ENCODE results near the gene GUCY2D.

The GUCY2D gene

GRCh38 chr17:8025176-8025911, 22.9 kb downstream of the GUCY2D start:
- H3K4me3 ChIP-seq (ENCODE audit: insufficient read length, low read depth) = no peak overlapping the region
- no peaks in the 10 kb centered on the region for H3K27me3 ChIP-seq (ENCODE audit: insufficient read depth, insufficient read length)
- no peak for DNase-seq (ENCODE audit: low read depth, low spot score)
- H3K9me3 ChIP-seq (ENCODE audit: insufficient read depth, low read length) = no peaks in the 10 kb centered on the region; the same call in 1 of the 2 replicates
- no peak overlapping the region for H3K9ac ChIP-seq (ENCODE audit: insufficient read length, low read depth)
- H3K4me1 ChIP-seq (ENCODE audit: insufficient read depth, insufficient read length) = peaks cover 4% of the 10 kb centered on the region
- TF ChIP-seq ZNF274 (IDR thresholded peaks at IDR 0.05; ENCODE audit: low read depth, low read length) (no peak), YY1 (IDR thresholded peaks at IDR 0.05; ENCODE audit: insufficient read depth, insufficient read length) (no peak), SUZ12 (IDR thresholded peaks at IDR 0.05; ENCODE audit: extremely low read depth, insufficient read depth, insufficient read length) (no peak)
- no peaks in the 10 kb centered on the region for H3K36me3 ChIP-seq (ENCODE audit: insufficient read depth, insufficient read length, low read length)

- Histone ChIP-seq H3K36me3 (ENCODE audit: insufficient read depth, insufficient read length, low read length) (no peaks in the 10 kb centered on the region), H3K9me3 (ENCODE audit: insufficient read depth, low read length) (no peaks in the 10 kb centered on the region; the same call in 1 of the 2 replicates), H3K27me3 (ENCODE audit: insufficient read depth, insufficient read length) (no peaks in the 10 kb centered on the region), H3K4me1 (ENCODE audit: insufficient read depth, insufficient read length) (peaks cover 2% of the 10 kb centered on the region), H3K9ac (ENCODE audit: insufficient read length, low read depth) (no peak overlapping the region), H3K4me3 (ENCODE audit: insufficient read length, low read depth) (no peak overlapping the region)
- TF ChIP-seq SUZ12 (IDR thresholded peaks at IDR 0.05; ENCODE audit: extremely low read depth, insufficient read depth, insufficient read length) (no peak), YY1 (IDR thresholded peaks at IDR 0.05; ENCODE audit: insufficient read depth, insufficient read length) (no peak), ZNF274 (IDR thresholded peaks at IDR 0.05; ENCODE audit: low read depth, low read length) (no peak)
- no peak for DNase-seq (ENCODE audit: low read depth, low spot score)
Measured at GRCh38 chr17:8029121-8029520, 26.7 kb downstream of the GUCY2D start.

DNA sequence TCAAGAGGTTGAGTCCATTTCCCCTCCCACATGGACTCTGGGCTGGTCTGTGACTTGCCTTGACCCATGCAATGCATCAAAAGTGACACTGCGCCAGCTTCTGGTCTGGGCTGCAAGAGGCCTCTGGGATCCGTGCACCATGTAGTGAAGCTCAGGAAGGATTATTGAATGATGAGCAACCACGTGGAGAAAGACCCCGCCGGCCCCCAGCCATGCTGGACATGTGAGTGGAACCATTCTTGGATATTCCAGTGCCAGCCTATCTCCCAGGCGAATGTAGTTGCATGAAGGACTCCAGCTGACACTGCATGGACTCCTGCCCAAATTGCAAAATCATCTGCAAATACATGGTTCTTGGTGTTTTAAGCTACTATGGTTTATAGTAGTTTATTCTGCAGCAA, 28.8 kb downstream of the GUCY2D start:
- Histone ChIP-seq H3K36me3 (ENCODE audit: insufficient read depth, insufficient read length, low read length) (no peaks in the 10 kb centered on the region), H3K9me3 (ENCODE audit: insufficient read depth, low read length) (no peaks in the 10 kb centered on the region; the same call in 1 of the 2 replicates), H3K4me1 (ENCODE audit: insufficient read depth, insufficient read length) (no peaks in the 10 kb centered on the region), H3K27me3 (ENCODE audit: insufficient read depth, insufficient read length) (no peaks in the 10 kb centered on the region), H3K9ac (ENCODE audit: insufficient read length, low read depth) (no peak overlapping the region), H3K4me3 (ENCODE audit: insufficient read length, low read depth) (no peak overlapping the region)
- no peak for DNase-seq (ENCODE audit: low read depth, low spot score)
- TF ChIP-seq SUZ12 (IDR thresholded peaks at IDR 0.05; ENCODE audit: extremely low read depth, insufficient read depth, insufficient read length) (no peak), ZNF274 (IDR thresholded peaks at IDR 0.05; ENCODE audit: low read depth, low read length) (no peak), YY1 (IDR thresholded peaks at IDR 0.05; ENCODE audit: insufficient read depth, insufficient read length) (no peak)

- Histone ChIP-seq H3K9ac (ENCODE audit: insufficient read length, low read depth) (no peak overlapping the region), H3K36me3 (ENCODE audit: insufficient read depth, insufficient read length, low read length) (no peaks in the 10 kb centered on the region), H3K27me3 (ENCODE audit: insufficient read depth, insufficient read length) (no peaks in the 10 kb centered on the region), H3K9me3 (ENCODE audit: insufficient read depth, low read length) (no peaks in the 10 kb centered on the region; the same call in 1 of the 2 replicates), H3K4me1 (ENCODE audit: insufficient read depth, insufficient read length) (no peaks in the 10 kb centered on the region), H3K4me3 (ENCODE audit: insufficient read length, low read depth) (no peak overlapping the region)
- DNase-seq (ENCODE audit: low read depth, low spot score) = no peak
- TF ChIP-seq ZNF274 (IDR thresholded peaks at IDR 0.05; ENCODE audit: low read depth, low read length) (no peak), YY1 (IDR thresholded peaks at IDR 0.05; ENCODE audit: insufficient read depth, insufficient read length) (no peak), SUZ12 (IDR thresholded peaks at IDR 0.05; ENCODE audit: extremely low read depth, insufficient read depth, insufficient read length) (no peak)
Measured at GRCh38 chr17:8031950-8032349, 29.5 kb downstream of the GUCY2D start.

GRCh38 chr17:8032442-8032841, 30.0 kb downstream of the GUCY2D start:
- Histone ChIP-seq H3K27me3 (ENCODE audit: insufficient read depth, insufficient read length) (no peaks in the 10 kb centered on the region), H3K4me1 (ENCODE audit: insufficient read depth, insufficient read length) (no peaks in the 10 kb centered on the region), H3K36me3 (ENCODE audit: insufficient read depth, insufficient read length, low read length) (no peaks in the 10 kb centered on the region), H3K9me3 (ENCODE audit: insufficient read depth, low read length) (no peaks in the 10 kb centered on the region; the same call in 1 of the 2 replicates), H3K4me3 (ENCODE audit: insufficient read length, low read depth) (no peak overlapping the region), H3K9ac (ENCODE audit: insufficient read length, low read depth) (no peak overlapping the region)
- no peak for TF ChIP-seq SUZ12 (IDR thresholded peaks at IDR 0.05; ENCODE audit: extremely low read depth, insufficient read depth, insufficient read length)
- TF ChIP-seq ZNF274 (IDR thresholded peaks at IDR 0.05; ENCODE audit: low read depth, low read length) = no peak
- no peak for TF ChIP-seq YY1 (IDR thresholded peaks at IDR 0.05; ENCODE audit: insufficient read depth, insufficient read length)
- no peak for DNase-seq (ENCODE audit: low read depth, low spot score)

- no peak for TF ChIP-seq SUZ12 (IDR thresholded peaks at IDR 0.05; ENCODE audit: extremely low read depth, insufficient read depth, insufficient read length)
- TF ChIP-seq YY1 (IDR thresholded peaks at IDR 0.05; ENCODE audit: insufficient read depth, insufficient read length) = no peak
- TF ChIP-seq ZNF274 (IDR thresholded peaks at IDR 0.05; ENCODE audit: low read depth, low read length) = no peak
- H3K9ac ChIP-seq (ENCODE audit: insufficient read length, low read depth) = no peak within 1 kb of the TSS
- no peaks in the 10 kb centered on the region for H3K27me3 ChIP-seq (ENCODE audit: insufficient read depth, insufficient read length)
- no peaks in the 10 kb centered on the region for H3K4me1 ChIP-seq (ENCODE audit: insufficient read depth, insufficient read length)
- H3K9me3 ChIP-seq (ENCODE audit: insufficient read depth, low read length) = no peaks in the 10 kb centered on the region
- no peak for DNase-seq (ENCODE audit: low read depth, low spot score)
- no peak within 1 kb of the TSS for H3K4me3 ChIP-seq (ENCODE audit: insufficient read length, low read depth)
- H3K36me3 ChIP-seq (ENCODE audit: insufficient read depth, insufficient read length, low read length) = no peaks in the 10 kb centered on the region
Measured at GRCh38 chr17:8038954-8039610, 36.7 kb downstream of the GUCY2D start, which contains the start of gene ALOX15B. ALOX15B (plus strand) TSS chr17:8039059; CDS start chr17:8039156, 97 bp downstream.

GRCh38 chr17:8039611-8040168, 37.3 kb downstream of the GUCY2D start:
- TF ChIP-seq YY1 (IDR thresholded peaks at IDR 0.05; ENCODE audit: insufficient read depth, insufficient read length) = no peak
- no peak for TF ChIP-seq SUZ12 (IDR thresholded peaks at IDR 0.05; ENCODE audit: extremely low read depth, insufficient read depth, insufficient read length)
- TF ChIP-seq ZNF274 (IDR thresholded peaks at IDR 0.05; ENCODE audit: low read depth, low read length) = no peak
- no peak for DNase-seq (ENCODE audit: low read depth, low spot score)
- no peaks in the 10 kb centered on the region for H3K4me1 ChIP-seq (ENCODE audit: insufficient read depth, insufficient read length)
- H3K4me3 ChIP-seq (ENCODE audit: insufficient read length, low read depth) = no peak overlapping the region
- no peaks in the 10 kb centered on the region for H3K36me3 ChIP-seq (ENCODE audit: insufficient read depth, insufficient read length, low read length)
- H3K27me3 ChIP-seq (ENCODE audit: insufficient read depth, insufficient read length) = no peaks in the 10 kb centered on the region
- no peaks in the 10 kb centered on the region for H3K9me3 ChIP-seq (ENCODE audit: insufficient read depth, low read length)
- no peak overlapping the region for H3K9ac ChIP-seq (ENCODE audit: insufficient read length, low read depth)
